ENCODE measurements around the gene MAP2. TPM values are rescaled to one million over a fixed set of nuclear protein-coding genes. Genes with fewer than 3 reads are reported as not detected.

Gene MAP2
- total RNA-seq, 2 experiments from 2014 or later: 0.10 TPM; not detected in 1

DNA sequence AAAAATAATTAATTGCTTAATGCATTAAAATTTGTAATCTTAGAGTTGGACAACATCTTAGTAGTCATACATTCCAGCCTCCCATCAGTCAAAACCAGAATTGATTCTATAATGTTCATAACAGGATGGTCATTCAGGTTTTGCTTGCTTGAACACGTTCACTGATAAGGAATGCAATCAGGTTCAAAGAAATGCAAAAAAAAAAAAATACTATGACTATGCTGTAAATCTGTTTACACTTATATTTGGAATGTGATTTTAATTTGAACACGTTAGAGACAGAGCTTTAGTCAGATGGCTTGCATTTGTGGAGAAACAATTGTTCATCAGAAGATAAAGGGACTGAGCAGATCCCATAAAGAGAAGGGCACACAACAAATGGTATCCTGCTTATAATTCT lies 216.5 kb downstream of the MAP2 start:
- Histone ChIP-seq H3K9me2 (ENCODE audit: insufficient read depth, low read length) (no peaks in the 10 kb centered on the region), H3K27ac (ENCODE audit: low read depth, low read length, poor library complexity, severe bottlenecking) (no peak overlapping the region), H4K20me1 (ENCODE audit: insufficient read depth, low read length) (no peaks in the 10 kb centered on the region), H2AFZ (ENCODE audit: low read length) (no peak overlapping the region), H3K9me3 (ENCODE audit: low read length) (no peaks in the 10 kb centered on the region), H3K4me1 (ENCODE audit: insufficient read depth, low read length, poor library complexity, severe bottlenecking) (no peaks in the 10 kb centered on the region), H3K79me2 (ENCODE audit: insufficient read depth, low read depth, low read length) (no peaks in the 10 kb centered on the region), H3K36me3 (ENCODE audit: insufficient read depth, low read length) (no peaks in the 10 kb centered on the region), H3K4me3 (ENCODE audit: low read depth, low read length, poor library complexity, severe bottlenecking) (no peak overlapping the region), H3K4me2 (ENCODE audit: low read length) (no peak overlapping the region)
- DNase-seq (ENCODE audit: low spot score): no peak
- ChIA-PET POLR2A (no interaction called here), CTCF (ENCODE audit: unreplicated experiment) (no interaction called here)
- intact Hi-C loops (cut with micrococcal nuclease; ENCODE audit: unreplicated experiment): no loop called here
- no TSS peak for BruUV-seq (replicated peaks)
- TF ChIP-seq, protein P1, sequence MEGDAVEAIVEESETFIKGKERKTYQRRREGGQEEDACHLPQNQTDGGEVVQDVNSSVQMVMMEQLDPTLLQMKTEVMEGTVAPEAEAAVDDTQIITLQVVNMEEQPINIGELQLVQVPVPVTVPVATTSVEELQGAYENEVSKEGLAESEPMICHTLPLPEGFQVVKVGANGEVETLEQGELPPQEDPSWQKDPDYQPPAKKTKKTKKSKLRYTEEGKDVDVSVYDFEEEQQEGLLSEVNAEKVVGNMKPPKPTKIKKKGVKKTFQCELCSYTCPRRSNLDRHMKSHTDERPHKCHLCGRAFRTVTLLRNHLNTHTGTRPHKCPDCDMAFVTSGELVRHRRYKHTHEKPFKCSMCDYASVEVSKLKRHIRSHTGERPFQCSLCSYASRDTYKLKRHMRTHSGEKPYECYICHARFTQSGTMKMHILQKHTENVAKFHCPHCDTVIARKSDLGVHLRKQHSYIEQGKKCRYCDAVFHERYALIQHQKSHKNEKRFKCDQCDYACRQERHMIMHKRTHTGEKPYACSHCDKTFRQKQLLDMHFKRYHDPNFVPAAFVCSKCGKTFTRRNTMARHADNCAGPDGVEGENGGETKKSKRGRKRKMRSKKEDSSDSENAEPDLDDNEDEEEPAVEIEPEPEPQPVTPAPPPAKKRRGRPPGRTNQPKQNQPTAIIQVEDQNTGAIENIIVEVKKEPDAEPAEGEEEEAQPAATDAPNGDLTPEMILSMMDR (conservative IDR thresholded peaks at IDR 0.05; ENCODE audit: low read length): no peak
- no peak for TF ChIP-seq EZH2phosphoT487 (IDR thresholded peaks at IDR 0.05; ENCODE audit: borderline replicate concordance, low read depth, low read length)

DNA sequence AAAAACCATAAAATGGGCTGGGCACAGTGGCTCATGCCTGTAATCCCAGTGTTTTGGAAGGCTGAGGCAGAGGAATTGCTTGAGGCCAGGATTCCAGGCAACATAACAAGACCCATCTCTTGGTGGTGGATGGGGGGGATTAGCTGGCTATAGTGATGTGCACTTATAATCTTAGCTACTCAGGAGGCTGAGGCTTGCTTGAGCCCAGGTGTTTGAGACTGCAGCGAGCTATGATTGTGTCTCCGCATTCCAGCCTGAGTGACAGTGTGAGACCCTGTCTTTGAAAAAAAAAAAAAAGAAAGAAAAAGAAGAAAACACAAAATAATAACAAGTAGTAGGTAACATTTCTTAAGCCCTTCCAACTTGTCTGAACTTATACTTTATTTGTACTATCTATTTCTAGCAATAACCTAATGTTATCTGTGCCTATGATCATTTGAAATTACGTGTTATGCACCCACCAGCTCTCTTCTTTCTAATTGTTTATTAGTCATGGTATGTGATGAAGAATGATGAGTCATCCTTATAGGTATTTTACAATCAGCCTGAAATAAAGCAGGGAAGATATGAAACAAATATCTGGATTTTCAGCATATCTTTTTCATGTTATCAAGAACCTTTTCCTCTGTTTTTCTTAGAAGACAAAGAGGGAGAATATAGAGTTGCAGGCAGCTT lies 218.4 kb downstream of the MAP2 start:
- H3K4me2 ChIP-seq (ENCODE audit: low read length): no peak overlapping the region
- no peaks in the 10 kb centered on the region for H4K20me1 ChIP-seq (ENCODE audit: insufficient read depth, low read length)
- DNase-seq (ENCODE audit: low spot score): no peak
- ChIA-PET POLR2A (interaction anchor here (1.0 to 1.2 kb wide), 2 partner anchors 18 to 22 kb away, joined by 3 to 4 read pairs; no protein-coding TSS in a partner anchor), CTCF (ENCODE audit: unreplicated experiment) (no interaction called here)
- intact Hi-C loops (cut with micrococcal nuclease; ENCODE audit: unreplicated experiment): no loop called here
- no peaks in the 10 kb centered on the region for H3K4me1 ChIP-seq (ENCODE audit: insufficient read depth, low read length, poor library complexity, severe bottlenecking)
- no peaks in the 10 kb centered on the region for H3K79me2 ChIP-seq (ENCODE audit: insufficient read depth, low read depth, low read length)
- no peaks in the 10 kb centered on the region for H3K9me2 ChIP-seq (ENCODE audit: insufficient read depth, low read length)
- no peaks in the 10 kb centered on the region for H3K36me3 ChIP-seq (ENCODE audit: insufficient read depth, low read length)
- no peaks in the 10 kb centered on the region for H3K9me3 ChIP-seq (ENCODE audit: low read length)
- BruUV-seq (replicated peaks): no TSS peak
- no peak for TF ChIP-seq EZH2phosphoT487 (IDR thresholded peaks at IDR 0.05; ENCODE audit: borderline replicate concordance, low read depth, low read length)
- TF ChIP-seq, protein P1 (conservative IDR thresholded peaks at IDR 0.05; ENCODE audit: low read length): no peak
- no peak overlapping the region for H2AFZ ChIP-seq (ENCODE audit: low read length)
- H3K27ac ChIP-seq (ENCODE audit: low read depth, low read length, poor library complexity, severe bottlenecking): no peak overlapping the region
- H3K4me3 ChIP-seq (ENCODE audit: low read depth, low read length, poor library complexity, severe bottlenecking): no peak overlapping the region

DNA sequence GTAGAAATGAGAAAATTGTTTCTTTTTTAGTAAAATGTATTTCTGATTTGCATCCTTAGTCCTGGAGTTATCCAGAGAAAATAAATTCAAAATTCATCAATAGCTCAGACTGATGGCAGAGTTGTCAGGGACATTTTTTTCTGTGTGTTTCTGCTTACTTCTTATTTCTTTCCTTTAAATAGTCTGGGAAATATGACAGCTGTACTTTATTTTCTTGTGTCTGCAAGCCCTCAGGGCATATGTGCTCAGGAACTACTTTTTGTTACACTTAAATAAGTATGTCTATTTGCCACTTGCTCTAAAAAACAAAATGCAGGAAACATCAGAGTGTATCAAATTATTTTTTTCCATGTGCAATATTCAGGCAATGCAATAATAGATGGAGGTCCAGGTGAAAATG lies 221.0 kb downstream of the MAP2 start:
- ChIA-PET POLR2A (interaction anchor here (0.7 kb wide), 1 partner anchor 654 kb away, joined by 3 read pairs; no protein-coding TSS in a partner anchor), CTCF (ENCODE audit: unreplicated experiment) (no interaction called here)

More for the DNA sequence above, 221.0 kb downstream of the MAP2 start:
- Histone ChIP-seq H3K27ac (ENCODE audit: low read depth, low read length, poor library complexity, severe bottlenecking) (no peak overlapping the region), H3K4me1 (ENCODE audit: insufficient read depth, low read length, poor library complexity, severe bottlenecking) (no peaks in the 10 kb centered on the region), H2AFZ (ENCODE audit: low read length) (no peak overlapping the region), H3K9me2 (ENCODE audit: insufficient read depth, low read length) (no peaks in the 10 kb centered on the region), H3K4me3 (ENCODE audit: low read depth, low read length, poor library complexity, severe bottlenecking) (no peak overlapping the region), H3K79me2 (ENCODE audit: insufficient read depth, low read depth, low read length) (no peaks in the 10 kb centered on the region), H3K4me2 (ENCODE audit: low read length) (no peak overlapping the region), H3K9me3 (ENCODE audit: low read length) (no peaks in the 10 kb centered on the region), H3K36me3 (ENCODE audit: insufficient read depth, low read length) (no peaks in the 10 kb centered on the region), H4K20me1 (ENCODE audit: insufficient read depth, low read length) (no peaks in the 10 kb centered on the region)
- no peak for TF ChIP-seq EZH2phosphoT487 (IDR thresholded peaks at IDR 0.05; ENCODE audit: borderline replicate concordance, low read depth, low read length)
- TF ChIP-seq, protein P1 (conservative IDR thresholded peaks at IDR 0.05; ENCODE audit: low read length): no peak
- intact Hi-C loops (cut with micrococcal nuclease; ENCODE audit: unreplicated experiment): no loop called here
- BruUV-seq (replicated peaks): no TSS peak
- DNase-seq (ENCODE audit: low spot score): no peak

Measured in OCI-LY7 (cell line).